Muscle of arm (tissue), 12 donors: ENCODE measurements around the gene PTPRU. TPM values are rescaled to one million over a fixed set of nuclear protein-coding genes. Genes with fewer than 3 reads are reported as not detected.

Experiments used
- DNase-seq: peaks from one replicate; pipeline ENCODE4 v3.0.0-alpha.2; 2013
- polyA plus RNA-seq, 12 donors: library from polyadenylated mRNA; unstranded; fragments of 120-200 nt; gene quantifications; one replicate each; pipeline ENCODE4 v1.2.1, GENCODE V29; 2013; ENCODE audit not compliant: insufficient read length in 12 of 12

PTPRU gene
- polyA plus RNA-seq, 12 donors, result 7.2 to 26.3 (median 12.0) TPM; not detected in 1

DNA sequence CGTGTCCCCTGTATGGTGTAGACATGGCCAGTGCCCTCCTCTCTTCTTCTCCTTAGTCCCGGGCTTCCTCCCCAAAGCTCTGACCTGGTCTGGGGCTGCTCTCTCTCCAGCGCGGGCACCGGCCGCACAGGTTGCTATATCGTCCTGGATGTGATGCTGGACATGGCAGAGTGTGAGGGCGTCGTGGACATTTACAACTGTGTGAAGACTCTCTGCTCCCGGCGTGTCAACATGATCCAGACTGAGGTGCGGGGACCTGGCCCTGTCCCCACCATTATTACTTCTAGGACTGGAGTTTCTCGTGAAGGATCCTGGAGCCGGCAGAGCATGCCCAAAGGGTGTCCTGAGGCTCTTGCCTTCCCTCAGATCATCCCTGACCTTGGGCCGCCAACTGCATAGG, 78.9 kb downstream of the PTPRU start:
- DNase-seq, result no peak

- no peak for DNase-seq
Observed at GRCh38 chr1:29315876-29316275, 79.6 kb downstream of the PTPRU start.

DNA sequence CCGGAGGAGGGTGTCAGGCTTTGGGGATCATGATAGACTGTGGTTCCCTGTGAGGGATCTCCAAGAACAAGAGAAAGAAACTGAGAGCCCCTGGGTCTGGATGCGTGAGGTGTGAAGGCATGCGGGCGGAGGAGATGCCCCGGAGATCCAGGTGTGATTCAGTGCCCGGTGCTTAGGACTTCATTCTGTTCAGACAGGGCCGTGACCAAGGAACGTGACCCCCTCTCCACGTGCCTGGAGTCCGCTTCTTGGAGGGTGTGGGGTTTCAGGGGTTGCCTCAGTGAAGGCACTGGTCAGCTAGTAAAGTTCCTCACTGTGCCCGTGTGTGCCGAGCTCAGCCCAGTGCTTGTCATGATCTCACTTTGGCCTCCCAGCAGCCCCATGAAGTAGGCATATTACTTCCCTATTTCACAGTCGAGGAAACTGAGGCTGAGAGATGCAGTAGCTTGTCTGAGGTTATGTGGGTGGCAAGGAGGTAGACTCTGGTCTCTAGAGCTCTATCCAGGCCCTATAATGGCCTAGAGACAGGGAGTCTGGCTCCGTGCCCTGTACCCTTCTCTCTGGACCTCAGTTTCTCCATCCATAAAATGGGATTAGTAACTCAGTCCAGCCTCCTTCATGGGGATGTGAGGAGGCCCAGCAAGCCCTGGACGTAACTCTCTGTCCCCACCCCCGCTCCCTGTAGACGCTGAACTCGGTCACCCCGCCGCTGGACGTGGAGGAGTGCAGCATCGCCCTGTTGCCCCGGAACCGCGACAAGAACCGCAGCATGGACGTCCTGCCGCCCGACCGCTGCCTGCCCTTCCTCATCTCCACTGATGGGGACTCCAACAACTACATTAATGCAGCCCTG, 81.0 kb downstream of the PTPRU start:
- DNase-seq, result no peak

GRCh38 chr1:29317916-29318530, 81.7 kb downstream of the PTPRU start:
- DNase-seq, result no peak

- no peak for DNase-seq
Observed at GRCh38 chr1:29318724-29319123, 82.4 kb downstream of the PTPRU start.

GRCh38 chr1:29319300-29320110, 83.2 kb downstream of the PTPRU start:
- DNase-seq, result no peak

GRCh38 chr1:29320156-29320940, 84.0 kb downstream of the PTPRU start:
- DNase-seq, result no peak

GRCh38 chr1:29321176-29321575, 84.9 kb downstream of the PTPRU start:
- DNase-seq, result no peak

DNA sequence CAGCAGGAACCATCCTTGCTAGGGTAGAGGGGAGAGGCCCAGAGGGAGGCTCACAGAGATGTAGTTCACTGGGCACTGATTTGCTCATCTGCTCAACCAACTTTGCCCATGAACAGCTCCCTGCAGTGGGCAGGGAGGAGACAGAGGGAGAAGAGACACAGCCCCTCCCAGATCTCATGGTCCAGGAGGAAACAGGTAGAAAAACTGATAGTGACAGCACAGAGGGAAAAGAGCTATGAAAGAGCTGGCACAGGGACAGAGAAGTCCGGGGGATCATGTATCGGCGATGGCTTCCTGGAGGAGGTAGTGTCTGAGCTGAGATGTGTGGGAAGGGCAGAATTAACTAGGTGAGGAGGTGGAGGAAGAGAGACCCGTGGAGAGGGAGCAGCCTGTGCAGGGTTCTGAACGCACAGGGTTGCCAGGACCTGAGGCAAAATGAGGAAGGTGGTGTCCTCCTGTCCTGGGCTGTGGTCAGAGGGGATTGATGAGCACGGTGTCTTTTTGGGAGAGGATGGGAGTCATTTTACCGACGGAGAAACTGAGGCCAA, 85.9 kb downstream of the PTPRU start:
- no peak for DNase-seq

- no peak for DNase-seq
Observed at GRCh38 chr1:29322861-29323585, 86.7 kb downstream of the PTPRU start.

DNA sequence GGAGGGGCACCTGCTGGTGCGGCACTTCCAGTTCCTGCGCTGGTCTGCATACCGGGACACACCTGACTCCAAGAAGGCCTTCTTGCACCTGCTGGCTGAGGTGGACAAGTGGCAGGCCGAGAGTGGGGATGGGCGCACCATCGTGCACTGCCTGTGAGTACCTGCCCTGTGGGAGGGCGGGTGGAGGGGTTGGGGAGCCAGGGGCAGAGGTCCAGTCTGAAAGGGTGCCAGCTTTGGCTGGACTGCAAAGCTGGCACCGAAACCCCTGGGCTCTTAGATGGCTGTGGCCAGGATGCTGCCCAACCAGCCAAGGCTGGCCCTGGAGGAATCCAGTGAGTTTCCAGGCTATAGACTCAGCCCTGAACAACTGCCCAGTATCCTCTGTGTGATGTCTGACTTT, 87.3 kb downstream of the PTPRU start:
- DNase-seq, result no peak

DNA sequence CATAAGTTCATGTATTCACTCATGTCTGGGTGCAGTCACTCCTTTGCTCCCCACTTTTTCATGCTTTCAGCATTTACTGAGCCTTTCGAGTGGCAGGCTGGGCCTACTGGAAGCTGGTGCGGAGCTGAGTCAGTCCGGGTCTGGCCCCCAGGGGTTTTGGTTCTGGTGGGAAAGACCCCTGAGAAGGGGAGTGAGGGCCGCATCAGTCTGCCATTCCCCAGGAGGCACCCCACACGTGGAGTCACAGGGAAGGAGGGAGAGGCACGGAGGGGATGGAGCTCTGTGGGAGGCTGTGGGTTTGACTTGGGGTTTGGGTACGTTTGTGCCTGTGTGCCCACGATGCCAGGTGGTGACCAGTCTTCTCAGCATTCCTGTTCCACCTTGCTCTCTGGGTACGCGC, 87.9 kb downstream of the PTPRU start:
- no peak for DNase-seq

DNA sequence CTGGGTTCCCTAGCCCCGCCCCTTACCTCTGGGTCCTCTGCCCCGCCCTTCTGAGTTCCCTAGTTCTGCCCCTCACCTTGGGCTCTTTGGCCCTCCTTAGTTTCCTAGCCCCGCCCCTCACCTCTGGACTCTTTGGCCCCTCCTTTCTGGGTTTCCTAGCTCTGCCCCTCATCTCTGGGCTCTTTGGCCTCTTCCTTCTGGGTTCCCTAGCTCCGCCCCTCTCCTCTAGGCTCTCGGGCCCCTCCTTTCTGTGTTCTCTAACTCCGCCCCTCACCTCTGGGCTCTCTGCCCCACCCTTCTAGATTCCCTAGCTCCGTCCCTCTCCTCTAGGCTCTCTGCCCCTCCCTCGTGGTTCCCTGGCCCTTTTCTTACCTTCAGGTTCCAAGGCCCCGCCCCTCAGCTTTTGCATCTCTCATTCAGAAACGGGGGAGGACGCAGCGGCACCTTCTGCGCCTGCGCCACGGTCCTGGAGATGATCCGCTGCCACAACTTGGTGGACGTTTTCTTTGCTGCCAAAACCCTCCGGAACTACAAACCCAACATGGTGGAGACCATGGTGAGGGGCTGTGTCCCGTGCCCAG, 88.5 kb downstream of the PTPRU start:
- DNase-seq, result no peak

DNA sequence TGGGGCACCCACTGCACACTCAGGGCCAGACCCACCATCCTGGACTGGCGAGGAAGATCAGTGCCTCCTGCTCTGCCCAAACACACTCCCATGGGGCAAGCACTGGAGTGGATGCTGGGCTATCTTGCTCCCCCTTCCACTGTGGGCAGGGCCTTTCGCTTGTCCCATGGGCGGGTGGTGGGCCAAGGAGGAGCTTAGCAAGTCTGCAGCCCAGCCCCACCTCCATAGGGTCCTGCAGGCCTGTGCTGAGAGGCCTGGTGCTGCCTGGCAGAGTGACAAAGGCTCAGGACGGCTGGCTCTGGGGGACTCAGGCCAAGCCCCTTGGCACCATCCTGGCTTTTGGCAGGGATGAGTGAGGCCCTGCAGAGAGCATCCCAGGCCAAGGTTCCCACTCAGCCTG, 89.4 kb downstream of the PTPRU start:
- DNase-seq, result no peak

DNA sequence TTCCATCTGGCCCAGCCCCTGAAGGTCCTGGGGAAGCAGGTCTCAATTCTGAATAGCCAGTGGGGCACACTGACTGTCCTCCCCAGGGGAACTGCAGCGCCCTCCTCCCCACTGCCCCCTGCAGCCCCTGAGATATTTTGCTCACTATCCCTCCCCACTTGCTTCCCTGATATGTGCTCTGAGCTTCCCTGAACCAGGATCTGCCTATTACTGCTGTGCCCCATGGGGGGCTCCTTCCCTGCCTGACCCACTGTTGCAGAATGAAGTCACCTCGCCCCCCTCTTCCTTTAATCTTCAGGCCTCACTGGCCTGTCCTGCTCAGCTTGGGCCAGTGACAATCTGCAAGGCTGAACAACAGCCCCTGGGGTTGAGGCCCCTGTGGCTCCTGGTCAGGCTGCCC, 89.8 kb downstream of the PTPRU start:
- DNase-seq, result no peak

- DNase-seq, result no peak
Observed at GRCh38 chr1:29327223-29327935, 91.1 kb downstream of the PTPRU start.

GRCh38 chr1:29329022-29329775, 92.9 kb downstream of the PTPRU start:
- DNase-seq, result no peak

GRCh38 chr1:29330089-29330488, 93.8 kb downstream of the PTPRU start:
- no peak for DNase-seq

DNA sequence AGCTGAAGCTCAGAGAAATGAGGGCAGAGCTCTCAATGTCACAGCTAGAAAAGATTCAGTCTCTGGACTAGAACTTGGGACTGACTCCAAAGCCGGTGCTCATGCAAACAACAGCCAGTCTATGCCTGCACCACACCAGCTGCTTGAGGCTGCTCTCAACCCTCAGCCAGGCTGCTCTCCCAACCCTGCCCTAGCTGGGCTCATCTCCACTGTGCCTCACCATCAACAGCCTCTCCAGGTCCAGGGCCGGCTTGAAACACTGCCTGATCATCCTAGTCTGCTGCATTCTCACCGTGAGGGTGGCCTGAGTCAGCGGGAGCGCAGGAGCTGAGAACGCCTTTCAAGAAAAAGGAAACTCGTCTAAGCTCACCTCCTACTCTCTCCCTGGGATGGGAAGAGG, 94.5 kb downstream of the PTPRU start:
- no peak for DNase-seq
